ENCODE measurements around the gene PSMA2. TPM values are rescaled to one million over a fixed set of nuclear protein-coding genes. Genes with fewer than 3 reads are reported as not detected.
A peak's percentile ranks its signal among the peaks of the same experiment; 100 is the strongest.

The PSMA2 gene
- total RNA-seq, 1 experiment from 2014 or later = 228 TPM

GRCh38 chr7:42900842-42901241 lies 31.1 kb downstream of the PSMA2 start:
- CTCF ChIA-PET = interaction anchor here (1.0 kb wide), 1 partner anchor 960 kb away, joined by 3 read pairs; no protein-coding TSS in a partner anchor
- POLR2A ChIA-PET = no interaction called here
- Mint-ChIP-seq H3K36me3 (peaks cover 16% of the 10 kb centered on the region), H3K27me3 (ENCODE audit: low read depth) (no peaks in the 10 kb centered on the region; the same call in 1 of the 2 replicates), H3K9me3 (peaks cover 27% of the 10 kb centered on the region), H3K4me1 (no peaks in the 10 kb centered on the region; the same call in 1 of the 2 replicates), H3K27ac (no peak overlapping the region), H3K4me3 (no peak overlapping the region)
- no peak for DNase-seq (ENCODE audit: low spot score)
- ATAC-seq = no peak
- TF ChIP-seq ATF2 (CRISPR knock-in tag; IDR thresholded peaks at IDR 0.05; ENCODE audit: borderline replicate concordance, low read depth) (no peak), HMGA2 (CRISPR knock-in tag; IDR thresholded peaks at IDR 0.05) (no peak), ZMAT4 (CRISPR knock-in tag; IDR thresholded peaks at IDR 0.05) (no peak), RORB (CRISPR knock-in tag; IDR thresholded peaks at IDR 0.05) (no peak), NFYB (CRISPR knock-in tag; conservative IDR thresholded peaks at IDR 0.05; ENCODE audit: low read depth) (no peak), STAT6 (CRISPR knock-in tag; conservative IDR thresholded peaks at IDR 0.05; ENCODE audit: low read depth) (no peak), ZSCAN18 (CRISPR knock-in tag; IDR thresholded peaks at IDR 0.05) (no peak), ZNF121 (CRISPR knock-in tag; IDR thresholded peaks at IDR 0.05) (no peak)

- TF ChIP-seq STAT6 (CRISPR knock-in tag; conservative IDR thresholded peaks at IDR 0.05; ENCODE audit: low read depth) (no peak), PREB (CRISPR knock-in tag; IDR thresholded peaks at IDR 0.05; ENCODE audit: borderline replicate concordance) (no peak), ZNF425 (CRISPR knock-in tag; conservative IDR thresholded peaks at IDR 0.05) (no peak), JAZF1 (CRISPR knock-in tag; IDR thresholded peaks at IDR 0.05) (no peak), MAX (CRISPR knock-in tag; IDR thresholded peaks at IDR 0.05) (no peak), ZNF281 (CRISPR knock-in tag; IDR thresholded peaks at IDR 0.05) (no peak), NFE2L1 (CRISPR knock-in tag; IDR thresholded peaks at IDR 0.05) (peak; percentile 87)
- DNase-seq (ENCODE audit: low spot score) = no peak
- peak overlapping the region; percentile 19 for H3K27ac Mint-ChIP-seq
- peak overlapping the region; percentile 1; the same call in 1 of the 2 replicates for H3K4me3 Mint-ChIP-seq
- H3K4me1 Mint-ChIP-seq = peaks cover 33% of the 10 kb centered on the region
- H3K27me3 Mint-ChIP-seq (ENCODE audit: low read depth) = peaks cover 9% of the 10 kb centered on the region
- CTCF ChIA-PET = interaction anchor here (0.9 kb wide), 1 partner anchor 953 kb away, joined by 5 read pairs; no protein-coding TSS in a partner anchor
- H3K9me3 Mint-ChIP-seq = peaks cover 64% of the 10 kb centered on the region
- POLR2A ChIA-PET = no interaction called here
- ATAC-seq = peak; percentile 47
- peaks cover 51% of the 10 kb centered on the region for H3K36me3 Mint-ChIP-seq
These were observed 38.4 kb downstream of the PSMA2 start for GRCh38 chr7:42893346-42894240.
